OCI-LY7 (cell line): ENCODE data around the gene SNX9. TPM values are rescaled to one million over a fixed set of nuclear protein-coding genes. Genes with fewer than 3 reads are reported as not detected.

Source experiments
- BruUV-seq: library from RNA; stranded (reverse); fragments of 400-500 nt; replicated peaks from 2 replicates; lab custom pipeline; 2021; lab: Mats Ljungman, UMichigan
- CTCF ChIA-PET: fragments of 300-600 bp; sonication (Branson Sonifier 250); formaldehyde crosslinking; loops from one replicate; lab custom pipeline; 2022; ENCODE audit warnings: antibody characterized with exemption; ENCODE audit not compliant: unreplicated experiment; lab: Charles Lee
- POLR2A ChIA-PET: fragments of 300-600 bp; sonication (Branson Sonifier 250); formaldehyde crosslinking; loops from one replicate; lab custom pipeline; 2022; ENCODE audit warnings: antibody characterized with exemption; lab: Charles Lee
- DNase-seq: peaks from one replicate; pipeline ENCODE4 v3.0.0-alpha.2; 2015; ENCODE audit warnings: low spot score
- H2AFZ ChIP-seq: fragments of 200-600 bp; sonication (generic), shearing (Covaris generic); 2 replicates; pipeline ENCODE4 v1.6.1; 2014; ENCODE audit warnings: mild to moderate bottlenecking, antibody characterized with exemption, low read length, moderate library complexity
- H3K27ac ChIP-seq: fragments of 200-600 bp; sonication (generic); 2 replicates; pipeline ENCODE4 v1.5.1; 2014; ENCODE audit warnings: mixed run types, low read depth, mild to moderate bottlenecking, moderate library complexity, low read length, inconsistent platforms; ENCODE audit not compliant: poor library complexity, severe bottlenecking
- H3K36me3 ChIP-seq: fragments of 200-600 bp; sonication (generic); 2 replicates; pipeline ENCODE4 v1.6.1; 2014; ENCODE audit warnings: mild to moderate bottlenecking, antibody characterized with exemption, low read length, moderate library complexity, mixed read lengths; ENCODE audit not compliant: insufficient read depth
- H3K4me1 ChIP-seq: fragments of 200-600 bp; sonication (generic); 2 replicates; pipeline ENCODE4 v1.5.1; 2014; ENCODE audit warnings: mild to moderate bottlenecking, low read length; ENCODE audit not compliant: insufficient read depth, poor library complexity, severe bottlenecking
- H3K4me2 ChIP-seq: fragments of 200-600 bp; sonication (generic); 2 replicates; pipeline ENCODE4 v1.6.1; 2014; ENCODE audit warnings: mild to moderate bottlenecking, low read length
- H3K4me3 ChIP-seq: fragments of 200-600 bp; sonication (generic); 2 replicates; pipeline ENCODE4 v1.5.1; 2014; ENCODE audit warnings: mild to moderate bottlenecking, low read depth, low read length; ENCODE audit not compliant: poor library complexity, severe bottlenecking
- H3K79me2 ChIP-seq: fragments of 200-600 bp; sonication (generic); 2 replicates; pipeline ENCODE4 v1.6.1; 2016; ENCODE audit warnings: low read depth, mild to moderate bottlenecking, low read length, moderate library complexity, mixed read lengths; ENCODE audit not compliant: insufficient read depth
- H3K9me2 ChIP-seq: fragments of 200-600 bp; sonication (generic); 2 replicates; pipeline ENCODE4 v1.6.1; 2016; ENCODE audit warnings: mild to moderate bottlenecking, low read length, mixed read lengths; ENCODE audit not compliant: insufficient read depth
- H3K9me3 ChIP-seq: fragments of 200-600 bp; sonication (generic); 2 replicates; pipeline ENCODE4 v1.6.1; 2014; ENCODE audit warnings: mild to moderate bottlenecking, mixed run types, low read length, mixed read lengths
- H4K20me1 ChIP-seq: fragments of 200-600 bp; sonication (generic); 2 replicates; pipeline ENCODE4 v1.6.1; 2014; ENCODE audit warnings: mild to moderate bottlenecking, antibody characterized with exemption, low read length, moderate library complexity, mixed read lengths; ENCODE audit not compliant: insufficient read depth
- CTCF ChIP-seq: fragments of 200-600 bp; sonication (generic); conservative IDR thresholded peaks from 2 replicates; pipeline ENCODE4 v1.5.1; 2014; ENCODE audit warnings: mild to moderate bottlenecking, antibody characterized with exemption, low read length, moderate library complexity, mixed read lengths
- EZH2phosphoT487 ChIP-seq: fragments of 200-600 bp; sonication (generic); IDR thresholded peaks from 2 replicates; pipeline ENCODE4 v1.6.1; 2018; ENCODE audit warnings: low read depth, borderline replicate concordance, mild to moderate bottlenecking, mixed run types, antibody characterized with exemption, low read length, moderate library complexity, mixed read lengths
- intact Hi-C: fragments of 100-400 bp; cut with micrococcal nuclease; formaldehyde crosslinking; loops from one replicate; pipeline ENCODE4 v1.10.0; 2022; ENCODE audit not compliant: unreplicated experiment
- total RNA-seq, 2 experiments: library from RNA; depleted of rRNA in 1 of 2; stranded (reverse); fragments of >200 nt in 1 of 2; shearing (Covaris generic) in 1 of 2; gene quantifications; 2 replicates each; pipeline ENCODE4 v1.2.3, GENCODE V29; 2014 to 2022

SNX9 gene
- total RNA-seq, 2 experiments from 2014 or later: not detected

DNA sequence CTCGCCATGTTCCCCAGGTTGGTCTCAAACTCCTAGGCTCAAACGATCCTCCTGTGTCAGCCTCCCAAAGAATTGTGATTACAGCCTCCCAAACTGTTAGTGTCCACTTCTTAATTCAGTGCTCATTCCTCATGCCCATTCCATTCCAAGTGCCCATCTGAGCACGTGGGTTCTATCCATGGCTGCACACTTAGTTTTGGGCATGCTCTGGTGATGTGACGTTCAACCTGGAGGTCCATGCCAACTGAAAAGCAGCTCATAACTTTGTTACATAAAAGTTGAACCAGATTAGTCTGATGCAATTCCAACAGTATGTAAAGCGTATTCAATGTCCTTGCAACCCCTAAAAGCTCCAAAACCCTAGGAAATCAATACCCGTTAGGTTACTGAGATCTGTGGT is 11.5 kb downstream of the SNX9 start:
- TF ChIP-seq EZH2phosphoT487 (no peak), CTCF (no peak)
- Histone ChIP-seq H3K9me2 (no peaks in the 10 kb centered on the region), H3K79me2 (no peaks in the 10 kb centered on the region), H3K4me2 (no peak overlapping the region), H3K4me1 (no peaks in the 10 kb centered on the region), H4K20me1 (no peaks in the 10 kb centered on the region), H3K4me3 (no peak overlapping the region), H3K9me3 (no peaks in the 10 kb centered on the region), H2AFZ (no peak overlapping the region), H3K27ac (no peak overlapping the region), H3K36me3 (no peaks in the 10 kb centered on the region; the same call in 1 of the 2 replicates)
- intact Hi-C loops: no loop called here
- no peak for DNase-seq
- ChIA-PET CTCF (no interaction called here), POLR2A (no interaction called here)
- BruUV-seq: no TSS peak

DNA sequence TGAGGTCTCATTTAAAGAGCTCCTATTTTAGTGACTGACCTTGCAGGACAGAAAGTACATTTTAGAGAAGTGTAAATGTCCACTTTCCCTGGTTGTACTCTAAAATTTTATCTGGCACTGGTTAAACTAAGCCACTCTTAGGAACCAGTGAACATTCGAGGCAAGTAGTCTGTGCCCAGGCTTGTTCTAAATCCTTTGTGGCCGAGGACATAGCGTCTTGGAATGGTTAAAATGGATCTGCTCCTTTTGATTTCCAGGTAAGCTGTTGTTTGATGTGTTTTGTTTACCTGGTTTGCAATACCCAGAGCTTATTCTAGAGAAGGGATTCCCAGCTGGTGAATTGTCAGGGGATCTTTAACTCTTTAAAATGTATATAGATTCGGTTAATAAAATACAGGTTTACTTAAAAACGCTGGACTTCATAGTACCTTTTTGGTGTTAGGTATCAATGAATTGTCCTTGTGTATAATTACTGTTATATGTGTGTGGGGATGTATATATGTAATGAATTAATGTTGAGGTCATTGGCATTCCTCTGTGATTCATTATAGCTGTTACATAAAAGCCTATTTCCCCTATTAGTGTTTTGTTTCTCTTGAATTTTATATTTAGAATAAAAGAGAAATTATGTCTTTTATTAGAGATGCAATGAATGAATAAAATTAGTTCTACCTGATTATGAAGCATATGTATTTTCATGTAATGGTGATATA is 15.8 kb downstream of the SNX9 start:
- H3K4me1 ChIP-seq: no peaks in the 10 kb centered on the region
- H3K27ac ChIP-seq: no peak overlapping the region
- POLR2A ChIA-PET: interaction anchor here (0.5 to 1.7 kb wide), 3 partner anchors 18 to 751 kb away, joined by 3 to 5 read pairs (median 3); no protein-coding TSS in a partner anchor
- no peaks in the 10 kb centered on the region for H3K36me3 ChIP-seq
- H3K4me2 ChIP-seq: no peak overlapping the region
- CTCF ChIA-PET: no interaction called here
- intact Hi-C loops: no loop called here
- no peaks in the 10 kb centered on the region for H3K9me2 ChIP-seq
- TF ChIP-seq CTCF: no peak
- TF ChIP-seq EZH2phosphoT487: no peak
- no peak for DNase-seq
- H3K4me3 ChIP-seq: no peak overlapping the region
- H2AFZ ChIP-seq: no peak overlapping the region
- H3K79me2 ChIP-seq: no peaks in the 10 kb centered on the region
- no peaks in the 10 kb centered on the region for H4K20me1 ChIP-seq
- no TSS peak for BruUV-seq
- H3K9me3 ChIP-seq: no peaks in the 10 kb centered on the region

GRCh38 chr6:157839606-157840005 is 16.6 kb downstream of the SNX9 start:
- DNase-seq: no peak
- H3K4me1 ChIP-seq: no peaks in the 10 kb centered on the region
- CTCF ChIA-PET: no interaction called here
- H3K79me2 ChIP-seq: no peaks in the 10 kb centered on the region
- intact Hi-C loops: no loop called here
- no peaks in the 10 kb centered on the region for H4K20me1 ChIP-seq
- H3K27ac ChIP-seq: no peak overlapping the region
- BruUV-seq: no TSS peak
- no peak overlapping the region for H3K4me3 ChIP-seq
- H3K36me3 ChIP-seq: no peaks in the 10 kb centered on the region
- no peaks in the 10 kb centered on the region for H3K9me3 ChIP-seq
- H2AFZ ChIP-seq: no peak overlapping the region
- TF ChIP-seq CTCF: no peak
- TF ChIP-seq EZH2phosphoT487: no peak
- no peaks in the 10 kb centered on the region for H3K9me2 ChIP-seq
- POLR2A ChIA-PET: interaction anchor here (1.7 kb wide), 1 partner anchor 19 kb away, joined by 5 read pairs; no protein-coding TSS in a partner anchor
- H3K4me2 ChIP-seq: no peak overlapping the region
